ENCODE measurements around the gene FUZ.

DNA sequence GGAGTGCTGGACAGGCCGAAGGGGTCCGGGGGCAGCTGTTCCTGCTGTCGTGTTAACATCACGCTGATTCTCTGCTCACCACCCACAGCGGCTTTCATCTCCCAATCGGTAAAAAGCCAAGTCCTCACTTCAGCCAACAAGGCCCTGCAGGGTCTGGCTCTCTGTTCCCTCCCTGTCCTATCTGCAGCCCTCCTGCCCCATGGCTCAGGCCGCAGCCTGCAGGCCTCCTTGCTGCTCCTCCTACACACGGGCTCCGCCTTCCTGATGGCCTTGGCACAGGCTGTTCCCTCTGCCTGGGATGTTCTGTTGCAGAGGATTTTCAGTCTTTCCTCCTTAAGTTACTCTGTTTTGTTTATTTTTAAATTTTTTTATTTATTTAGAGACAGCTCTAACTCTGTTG lies 22.2 kb downstream of the FUZ start:
- TF ChIP-seq, protein P1, sequence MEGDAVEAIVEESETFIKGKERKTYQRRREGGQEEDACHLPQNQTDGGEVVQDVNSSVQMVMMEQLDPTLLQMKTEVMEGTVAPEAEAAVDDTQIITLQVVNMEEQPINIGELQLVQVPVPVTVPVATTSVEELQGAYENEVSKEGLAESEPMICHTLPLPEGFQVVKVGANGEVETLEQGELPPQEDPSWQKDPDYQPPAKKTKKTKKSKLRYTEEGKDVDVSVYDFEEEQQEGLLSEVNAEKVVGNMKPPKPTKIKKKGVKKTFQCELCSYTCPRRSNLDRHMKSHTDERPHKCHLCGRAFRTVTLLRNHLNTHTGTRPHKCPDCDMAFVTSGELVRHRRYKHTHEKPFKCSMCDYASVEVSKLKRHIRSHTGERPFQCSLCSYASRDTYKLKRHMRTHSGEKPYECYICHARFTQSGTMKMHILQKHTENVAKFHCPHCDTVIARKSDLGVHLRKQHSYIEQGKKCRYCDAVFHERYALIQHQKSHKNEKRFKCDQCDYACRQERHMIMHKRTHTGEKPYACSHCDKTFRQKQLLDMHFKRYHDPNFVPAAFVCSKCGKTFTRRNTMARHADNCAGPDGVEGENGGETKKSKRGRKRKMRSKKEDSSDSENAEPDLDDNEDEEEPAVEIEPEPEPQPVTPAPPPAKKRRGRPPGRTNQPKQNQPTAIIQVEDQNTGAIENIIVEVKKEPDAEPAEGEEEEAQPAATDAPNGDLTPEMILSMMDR (IDR thresholded peaks at IDR 0.05; ENCODE audit: low read length): no peak
- TF ChIP-seq EZH2 (IDR thresholded peaks at IDR 0.05; ENCODE audit: borderline replicate concordance, low read length): no peak

All from OCI-LY1 (cell line).